OCI-LY7 (cell line): ENCODE measurements around the gene CRADD. TPM values are rescaled to one million over a fixed set of nuclear protein-coding genes. Genes with fewer than 3 reads are reported as not detected.
"Not testable (repeated sequence)": the region's sequence is repeated elsewhere in the genome, so short reads cannot be mapped to it uniquely, and the experiment has no call there.

Experiments used
- BruUV-seq: library from RNA; stranded (reverse); fragments of 400-500 nt; replicated peaks from 2 replicates; lab custom pipeline; 2021; lab: Mats Ljungman, UMichigan
- CTCF ChIA-PET: fragments of 300-600 bp; sonication (Branson Sonifier 250); formaldehyde crosslinking; loops from one replicate; lab custom pipeline; 2022; ENCODE audit warnings: antibody characterized with exemption; ENCODE audit not compliant: unreplicated experiment; lab: Charles Lee
- POLR2A ChIA-PET: fragments of 300-600 bp; sonication (Branson Sonifier 250); formaldehyde crosslinking; loops from one replicate; lab custom pipeline; 2022; ENCODE audit warnings: antibody characterized with exemption; lab: Charles Lee
- DNase-seq: peaks from one replicate; pipeline ENCODE4 v3.0.0-alpha.2; 2015; ENCODE audit warnings: low spot score
- H2AFZ ChIP-seq: fragments of 200-600 bp; sonication (generic), shearing (Covaris generic); 2 replicates; pipeline ENCODE4 v1.6.1; 2014; ENCODE audit warnings: mild to moderate bottlenecking, antibody characterized with exemption, low read length, moderate library complexity
- H3K27ac ChIP-seq: fragments of 200-600 bp; sonication (generic); 2 replicates; pipeline ENCODE4 v1.5.1; 2014; ENCODE audit warnings: mixed run types, low read depth, mild to moderate bottlenecking, moderate library complexity, low read length, inconsistent platforms; ENCODE audit not compliant: poor library complexity, severe bottlenecking
- H3K36me3 ChIP-seq: fragments of 200-600 bp; sonication (generic); 2 replicates; pipeline ENCODE4 v1.6.1; 2014; ENCODE audit warnings: mild to moderate bottlenecking, antibody characterized with exemption, low read length, moderate library complexity, mixed read lengths; ENCODE audit not compliant: insufficient read depth
- H3K4me1 ChIP-seq: fragments of 200-600 bp; sonication (generic); 2 replicates; pipeline ENCODE4 v1.5.1; 2014; ENCODE audit warnings: mild to moderate bottlenecking, low read length; ENCODE audit not compliant: insufficient read depth, poor library complexity, severe bottlenecking
- H3K4me2 ChIP-seq: fragments of 200-600 bp; sonication (generic); 2 replicates; pipeline ENCODE4 v1.6.1; 2014; ENCODE audit warnings: mild to moderate bottlenecking, low read length
- H3K4me3 ChIP-seq: fragments of 200-600 bp; sonication (generic); 2 replicates; pipeline ENCODE4 v1.5.1; 2014; ENCODE audit warnings: mild to moderate bottlenecking, low read depth, low read length; ENCODE audit not compliant: poor library complexity, severe bottlenecking
- H3K79me2 ChIP-seq: fragments of 200-600 bp; sonication (generic); 2 replicates; pipeline ENCODE4 v1.6.1; 2016; ENCODE audit warnings: low read depth, mild to moderate bottlenecking, low read length, moderate library complexity, mixed read lengths; ENCODE audit not compliant: insufficient read depth
- H3K9me2 ChIP-seq: fragments of 200-600 bp; sonication (generic); 2 replicates; pipeline ENCODE4 v1.6.1; 2016; ENCODE audit warnings: mild to moderate bottlenecking, low read length, mixed read lengths; ENCODE audit not compliant: insufficient read depth
- H3K9me3 ChIP-seq: fragments of 200-600 bp; sonication (generic); 2 replicates; pipeline ENCODE4 v1.6.1; 2014; ENCODE audit warnings: mild to moderate bottlenecking, mixed run types, low read length, mixed read lengths
- H4K20me1 ChIP-seq: fragments of 200-600 bp; sonication (generic); 2 replicates; pipeline ENCODE4 v1.6.1; 2014; ENCODE audit warnings: mild to moderate bottlenecking, antibody characterized with exemption, low read length, moderate library complexity, mixed read lengths; ENCODE audit not compliant: insufficient read depth
- CTCF ChIP-seq: fragments of 200-600 bp; sonication (generic); conservative IDR thresholded peaks from 2 replicates; pipeline ENCODE4 v1.5.1; 2014; ENCODE audit warnings: mild to moderate bottlenecking, antibody characterized with exemption, low read length, moderate library complexity, mixed read lengths
- EZH2phosphoT487 ChIP-seq: fragments of 200-600 bp; sonication (generic); IDR thresholded peaks from 2 replicates; pipeline ENCODE4 v1.6.1; 2018; ENCODE audit warnings: low read depth, borderline replicate concordance, mild to moderate bottlenecking, mixed run types, antibody characterized with exemption, low read length, moderate library complexity, mixed read lengths
- intact Hi-C: fragments of 100-400 bp; cut with micrococcal nuclease; formaldehyde crosslinking; loops from one replicate; pipeline ENCODE4 v1.10.0; 2022; ENCODE audit not compliant: unreplicated experiment
- total RNA-seq, 2 experiments: library from RNA; depleted of rRNA in 1 of 2; stranded (reverse); fragments of >200 nt in 1 of 2; shearing (Covaris generic) in 1 of 2; gene quantifications; 2 replicates each; pipeline ENCODE4 v1.2.3, GENCODE V29; 2014 to 2022

CRADD gene
- total RNA-seq, 2 experiments from 2014 or later = 10.5 to 16.8 TPM

GRCh38 chr12:93778766-93779165 is 101.6 kb downstream of the CRADD start:
- no peak for TF ChIP-seq CTCF
- no peak for TF ChIP-seq EZH2phosphoT487
- Histone ChIP-seq H3K4me2 (no peak overlapping the region), H3K36me3 (no peaks in the 10 kb centered on the region), H3K9me2 (no peaks in the 10 kb centered on the region), H3K4me1 (no peaks in the 10 kb centered on the region), H3K4me3 (no peak overlapping the region), H2AFZ (no peak overlapping the region), H4K20me1 (no peaks in the 10 kb centered on the region), H3K79me2 (no peaks in the 10 kb centered on the region), H3K9me3 (no peaks in the 10 kb centered on the region), H3K27ac (no peak overlapping the region)
- no TSS peak for BruUV-seq
- CTCF ChIA-PET = no interaction called here
- intact Hi-C loops = no loop called here
- POLR2A ChIA-PET = interaction anchor here (0.6 kb wide), 1 partner anchor 85 kb away, joined by 3 read pairs; no protein-coding TSS in a partner anchor
- no peak for DNase-seq

- Histone ChIP-seq H2AFZ (no peak overlapping the region), H3K36me3 (no peaks in the 10 kb centered on the region), H3K4me3 (no peak overlapping the region), H3K79me2 (no peaks in the 10 kb centered on the region), H3K27ac (no peak overlapping the region), H3K9me3 (no peaks in the 10 kb centered on the region), H3K4me2 (no peak overlapping the region), H3K9me2 (no peaks in the 10 kb centered on the region), H4K20me1 (no peaks in the 10 kb centered on the region), H3K4me1 (no peaks in the 10 kb centered on the region)
- no peak for DNase-seq
- TF ChIP-seq EZH2phosphoT487 = no peak
- TF ChIP-seq CTCF = no peak
- intact Hi-C loops = no loop called here
- CTCF ChIA-PET = no interaction called here
- no TSS peak for BruUV-seq
- POLR2A ChIA-PET = no interaction called here
Measured at GRCh38 chr12:93780101-93780641, 103.0 kb downstream of the CRADD start.

GRCh38 chr12:93780886-93781285 is 103.7 kb downstream of the CRADD start:
- BruUV-seq, H3K9me2 ChIP-seq, DNase-seq, H3K4me2 ChIP-seq, H4K20me1 ChIP-seq, H3K36me3 ChIP-seq, H3K9me3 ChIP-seq, H2AFZ ChIP-seq, H3K27ac ChIP-seq, H3K79me2 ChIP-seq, H3K4me3 ChIP-seq, CTCF ChIA-PET, intact Hi-C loops, H3K4me1 ChIP-seq, POLR2A ChIA-PET: not testable (repeated sequence)

- H3K4me3 ChIP-seq, BruUV-seq, H3K9me3 ChIP-seq, H3K4me1 ChIP-seq, H4K20me1 ChIP-seq, H2AFZ ChIP-seq, POLR2A ChIA-PET, H3K27ac ChIP-seq, CTCF ChIA-PET, H3K9me2 ChIP-seq, H3K36me3 ChIP-seq, H3K79me2 ChIP-seq, intact Hi-C loops, DNase-seq, H3K4me2 ChIP-seq: not testable (repeated sequence)
Measured at GRCh38 chr12:93781961-93782360, 104.8 kb downstream of the CRADD start.
